Right hindlimb (tissue), 1 donor: Measurements from ENCODE around the gene ARID5A.
"Not testable (repeated sequence)": the region's sequence is repeated elsewhere in the genome, so short reads cannot be mapped to it uniquely, and the experiment has no call there.

Experiments used
- DNase-seq: peaks from one replicate; pipeline ENCODE4 v3.0.0-alpha.2; 2018

Gene ARID5A

DNA sequence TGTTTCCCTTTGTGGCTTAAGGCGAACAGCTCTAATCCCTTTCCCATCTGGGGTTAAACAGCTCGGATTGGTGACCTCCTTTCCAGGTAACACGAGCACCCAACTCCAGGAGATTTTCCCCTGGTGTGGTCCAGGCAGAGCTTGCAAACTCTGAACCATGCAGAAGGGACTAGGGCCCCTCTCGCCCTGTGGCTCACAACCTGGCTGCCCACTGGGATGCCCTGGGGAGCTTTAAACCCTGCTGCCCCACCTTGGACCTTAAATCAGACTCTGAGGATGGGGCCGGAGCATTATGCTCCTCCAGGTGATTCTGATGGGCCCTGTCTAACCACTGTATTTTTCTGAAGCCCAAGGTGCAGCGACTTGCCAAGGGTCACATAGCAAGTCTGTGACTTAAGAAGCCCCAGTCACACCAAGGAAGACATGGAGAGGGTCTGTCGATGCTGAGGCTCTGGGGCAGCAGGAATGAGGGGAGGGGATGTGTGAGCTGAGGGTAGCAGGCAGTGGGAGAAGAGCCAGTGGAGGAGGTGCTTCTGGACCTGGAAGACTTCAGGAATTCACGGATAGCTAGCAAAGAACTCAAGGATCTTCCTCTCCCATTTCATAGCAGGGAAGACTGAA, 5.9 kb downstream of the ARID5A start:
- DNase-seq: no peak

- no peak for DNase-seq
Observed at GRCh38 chr2:96546321-96546720, 9.8 kb downstream of the ARID5A start.

DNA sequence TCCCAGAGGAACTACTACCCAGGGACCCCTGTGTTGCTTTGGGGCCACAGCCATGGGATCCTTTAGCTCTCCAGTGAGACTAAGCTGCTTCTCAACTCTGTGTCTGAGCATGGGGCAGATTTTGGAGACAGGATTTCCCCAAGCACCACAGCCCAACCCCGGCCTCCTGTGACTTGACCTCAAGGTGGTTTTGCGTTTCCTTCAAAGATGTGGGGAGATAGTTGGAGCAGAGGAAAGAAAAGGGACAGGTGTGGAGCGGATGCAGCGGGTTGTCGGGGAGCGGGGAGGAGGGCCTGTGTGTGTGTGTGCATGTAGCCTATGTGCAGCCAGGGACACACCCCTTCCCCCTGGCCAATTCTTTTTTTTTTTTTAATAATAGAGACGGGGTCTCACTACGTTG, 10.2 kb downstream of the ARID5A start:
- no peak for DNase-seq

- DNase-seq: no peak
Observed at GRCh38 chr2:96547203-96547641, 10.7 kb downstream of the ARID5A start.

DNA sequence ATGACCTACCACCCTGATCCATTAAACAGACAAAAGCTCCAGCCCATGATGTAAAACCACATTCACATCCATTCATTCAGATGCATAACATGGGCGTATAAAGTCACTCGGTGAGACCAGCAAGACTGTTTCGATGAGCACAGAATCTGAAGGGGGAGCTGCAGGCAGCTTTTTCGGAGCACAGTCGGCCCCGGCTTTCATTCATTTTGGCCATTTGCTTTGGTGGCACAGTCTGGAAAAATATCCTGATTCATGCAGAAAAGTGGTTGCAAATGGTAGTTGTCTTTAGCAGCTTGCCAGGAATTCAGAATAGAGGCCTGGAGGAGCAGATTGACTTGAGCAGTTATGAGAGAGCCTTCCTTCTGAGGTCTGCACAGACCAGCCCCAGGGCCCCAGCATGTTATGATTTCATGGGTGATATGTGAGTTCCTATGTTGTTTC, 11.2 kb downstream of the ARID5A start:
- DNase-seq: no peak

DNA sequence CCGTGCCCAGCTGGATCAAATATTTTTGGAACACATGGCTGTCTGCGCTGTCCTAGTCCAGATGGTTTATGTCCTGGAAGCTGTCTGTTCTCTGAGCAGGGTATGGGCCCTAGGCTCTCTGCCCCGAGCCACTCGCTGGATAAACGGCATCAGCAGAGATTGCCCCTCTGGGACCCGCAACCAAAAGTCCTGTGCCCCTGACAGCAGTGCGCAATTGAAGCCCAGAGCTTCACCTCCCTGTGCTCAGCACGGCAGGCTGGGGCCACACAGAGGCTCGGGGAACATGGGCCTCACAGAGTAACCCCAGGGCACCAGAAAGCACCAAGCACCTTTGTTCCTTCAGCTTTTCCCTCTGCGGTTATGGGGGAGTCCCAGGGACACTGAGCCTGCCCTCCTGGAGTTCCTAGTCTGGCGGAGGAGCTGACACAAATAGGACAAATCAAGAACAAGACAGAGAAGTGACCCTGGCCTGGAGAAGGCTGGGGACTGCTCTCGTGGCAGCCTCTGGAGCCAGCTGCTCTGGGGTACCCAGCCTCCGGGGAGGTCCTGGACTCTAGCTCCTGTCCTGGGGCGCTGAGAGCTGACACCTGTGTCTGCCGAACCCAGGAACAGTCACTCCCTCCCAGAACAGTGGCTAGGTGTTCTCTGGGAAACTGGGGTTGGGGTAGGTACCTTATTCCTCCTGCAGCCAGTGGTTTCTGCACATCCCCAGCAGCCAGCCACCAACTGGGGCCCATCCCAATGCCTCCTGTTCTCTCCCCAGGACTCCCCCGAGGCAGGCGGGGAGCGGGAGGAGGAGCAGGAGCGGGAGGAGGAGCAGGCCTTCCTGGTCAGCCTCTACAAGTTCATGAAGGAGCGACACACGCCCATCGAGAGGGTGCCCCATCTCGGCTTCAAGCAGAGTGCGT, 12.3 kb downstream of the ARID5A start:
- no peak for DNase-seq

DNA sequence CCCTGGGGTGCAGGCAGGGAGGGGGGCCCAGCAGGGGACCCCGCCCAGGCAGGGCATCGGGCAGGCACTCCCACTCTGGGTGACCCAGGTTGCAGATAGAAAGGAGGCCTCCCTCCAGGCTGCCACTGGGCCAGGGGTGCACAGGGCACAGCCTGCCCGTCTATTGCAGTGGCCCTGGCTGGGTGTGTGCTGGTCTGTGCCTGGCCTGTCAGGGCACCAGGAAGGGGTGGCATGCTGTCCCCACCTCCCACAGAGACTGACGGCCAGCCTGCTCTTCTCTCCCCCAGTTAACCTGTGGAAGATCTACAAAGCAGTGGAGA, 12.9 kb downstream of the ARID5A start:
- DNase-seq: no peak

GRCh38 chr2:96549967-96550786, 13.6 kb downstream of the ARID5A start:
- no peak for DNase-seq

GRCh38 chr2:96550787-96551604, 14.4 kb downstream of the ARID5A start:
- no peak for DNase-seq

- no peak for DNase-seq
Observed at GRCh38 chr2:96551605-96552314, 15.2 kb downstream of the ARID5A start.

GRCh38 chr2:96552315-96553175, 16.0 kb downstream of the ARID5A start:
- no peak for DNase-seq

DNA sequence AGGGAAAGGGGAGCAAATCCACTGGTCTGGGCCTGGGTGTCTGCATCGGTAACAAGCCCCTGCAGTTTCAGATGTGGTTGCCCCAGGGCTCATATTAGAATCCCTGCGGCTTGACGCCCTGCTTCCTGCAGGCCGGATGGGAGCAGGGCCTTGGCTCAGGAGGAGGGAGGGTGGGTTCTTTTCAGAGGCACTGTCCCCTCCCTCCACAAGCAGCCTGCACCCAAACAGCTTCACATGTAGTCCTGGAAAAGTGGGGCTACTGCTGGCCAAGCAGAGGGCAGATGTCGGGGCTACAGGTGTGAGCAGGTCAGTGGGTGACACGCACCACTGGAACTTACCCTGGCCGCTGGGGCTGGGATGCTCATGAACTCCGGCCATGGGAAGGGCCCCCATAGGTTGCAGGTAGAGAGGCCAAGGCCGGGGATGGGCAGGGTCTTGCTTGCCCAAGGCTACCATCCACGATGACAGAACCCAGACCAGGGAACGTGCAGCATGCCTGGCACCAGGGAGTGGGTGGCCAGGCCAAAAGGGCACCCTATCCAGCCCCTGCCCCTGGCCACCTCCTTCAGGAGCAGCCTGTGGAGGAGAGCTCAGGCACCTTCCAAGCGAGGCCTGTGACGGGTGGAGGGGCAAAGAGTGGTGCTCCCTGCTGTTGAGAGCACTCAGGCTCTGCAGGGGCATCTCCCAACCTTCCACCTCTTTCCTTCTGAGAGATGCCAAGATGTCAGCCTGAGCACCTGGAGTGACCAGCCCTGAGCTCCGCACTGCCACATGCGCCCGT, 16.8 kb downstream of the ARID5A start:
- DNase-seq: no peak

GRCh38 chr2:96553957-96554292, 17.4 kb downstream of the ARID5A start:
- DNase-seq: not testable (repeated sequence)

- no peak for DNase-seq
Observed at GRCh38 chr2:96554293-96555145, 18.0 kb downstream of the ARID5A start.

DNA sequence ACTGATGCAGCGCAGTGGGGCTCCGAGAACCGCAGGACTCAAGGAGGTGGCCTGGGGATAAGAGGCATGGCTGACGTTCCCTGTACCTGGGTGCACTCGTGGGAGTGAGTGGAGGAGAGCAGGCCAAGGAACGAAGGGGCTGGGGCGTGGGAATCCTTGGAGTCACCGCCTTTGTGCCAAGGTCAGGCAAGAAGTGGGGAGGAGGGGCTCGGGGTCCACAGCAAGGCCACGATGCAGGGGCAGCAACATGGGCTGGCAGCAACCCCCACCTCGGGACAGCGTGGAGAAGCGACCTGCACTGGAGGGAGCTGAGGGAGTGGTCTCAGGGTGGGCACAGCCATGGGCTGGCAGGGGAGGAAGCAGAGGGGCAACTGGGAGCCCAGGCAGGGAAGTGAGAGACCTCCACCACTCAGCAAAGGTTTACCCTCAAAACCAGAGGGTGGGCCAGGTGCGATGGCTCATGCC, 18.6 kb downstream of the ARID5A start:
- no peak for DNase-seq

GRCh38 chr2:96556441-96557330, 20.1 kb downstream of the ARID5A start:
- DNase-seq: no peak

DNA sequence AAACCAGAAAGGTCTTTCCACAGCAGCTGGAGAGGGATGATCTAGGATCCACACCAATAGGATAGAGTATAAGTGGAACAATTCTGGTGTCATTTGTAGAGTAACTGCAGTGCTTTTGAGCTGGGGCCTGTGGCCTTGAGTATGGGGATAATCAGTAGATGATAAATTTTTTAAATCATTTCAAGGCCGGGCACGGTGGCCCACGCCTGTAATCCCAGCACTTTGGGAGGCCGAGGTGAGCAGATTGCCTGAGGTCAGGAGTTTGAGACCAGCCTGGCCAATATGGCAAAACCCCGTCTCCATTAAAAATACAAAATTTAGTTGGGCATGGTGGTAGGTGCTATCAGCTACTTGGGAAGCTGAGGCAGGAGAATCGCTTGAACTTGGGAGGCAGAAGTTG, 20.9 kb downstream of the ARID5A start:
- DNase-seq: not testable (repeated sequence)

- no peak for DNase-seq
Observed at GRCh38 chr2:96558061-96558460, 21.5 kb downstream of the ARID5A start.
